Ovary (tissue), 3 donors: ENCODE results near the gene FARS2.

Experiments used
- CTCF ChIP-seq, 3 donors: fragments of 450-650 bp in 2 of 3; fragments of 200-600 bp in 1 of 3; IDR thresholded peaks; one replicate each; pipeline versions ENCODE4 v1.5.1 to v1.8.0; 2016 to 2022; ENCODE audit warnings: antibody characterized with exemption in 3 of 3, mild to moderate bottlenecking in 1 of 3
- EP300 ChIP-seq: sonication (generic); formaldehyde crosslinking; IDR thresholded peaks from one replicate; pipeline ENCODE4 v1.6.1; 2017; ENCODE audit warnings: antibody characterized with exemption
- POLR2A ChIP-seq: fragments of 450-650 bp; IDR thresholded peaks from one replicate; pipeline ENCODE4 v1.6.1; 2017; ENCODE audit warnings: antibody characterized with exemption, mild to moderate bottlenecking, moderate library complexity
- donor health status: DM: no; HTN: no; CAD: no.

GRCh38 chr6:5462856-5463255 lies 201.5 kb downstream of the FARS2 start:
- TF ChIP-seq CTCF (IDR thresholded peaks at IDR 0.05) (no peak), EP300 (no peak), POLR2A (no peak)
